ENCODE data around the gene CNGA2. TPM values are rescaled to one million over a fixed set of nuclear protein-coding genes. Genes with fewer than 3 reads are reported as not detected.

Gene CNGA2
- total and polyA plus RNA-seq, 10 of the 15 experiments (the other 5 are each of a cell fraction or from before 2014, with no cell fraction given): not detected

DNA sequence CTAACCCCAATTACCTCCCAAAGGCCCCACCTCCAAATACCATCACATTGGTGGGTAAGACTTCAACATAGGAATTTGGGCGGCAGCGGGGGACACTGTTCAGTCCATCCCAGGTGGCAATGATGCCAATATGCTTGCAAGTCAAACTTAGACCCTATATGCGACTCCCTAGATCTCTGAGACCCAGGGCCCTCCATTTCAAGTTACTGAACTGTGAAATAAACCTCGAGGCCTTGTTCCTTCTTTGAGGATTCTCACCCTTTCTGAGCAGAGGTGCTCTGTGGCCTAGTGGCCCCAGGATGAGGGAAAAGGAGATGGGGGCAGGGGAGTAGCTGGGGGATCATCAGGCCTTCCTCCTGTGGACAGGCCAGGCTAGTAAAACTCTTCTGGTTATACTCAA, 44.7 kb downstream of the CNGA2 start (continued):
- TF ChIP-seq, protein P1, sequence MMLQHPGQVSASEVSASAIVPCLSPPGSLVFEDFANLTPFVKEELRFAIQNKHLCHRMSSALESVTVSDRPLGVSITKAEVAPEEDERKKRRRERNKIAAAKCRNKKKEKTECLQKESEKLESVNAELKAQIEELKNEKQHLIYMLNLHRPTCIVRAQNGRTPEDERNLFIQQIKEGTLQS (IDR thresholded peaks at IDR 0.05; ENCODE audit: borderline replicate concordance, extremely low read depth, low read depth, low read length): no peak
- TF ChIP-seq IRF4 (IDR thresholded peaks at IDR 0.05; ENCODE audit: low read depth, low read length): no peak
- no peak for TF ChIP-seq EED (IDR thresholded peaks at IDR 0.05; ENCODE audit: low read depth)
- TF ChIP-seq, protein P2, sequence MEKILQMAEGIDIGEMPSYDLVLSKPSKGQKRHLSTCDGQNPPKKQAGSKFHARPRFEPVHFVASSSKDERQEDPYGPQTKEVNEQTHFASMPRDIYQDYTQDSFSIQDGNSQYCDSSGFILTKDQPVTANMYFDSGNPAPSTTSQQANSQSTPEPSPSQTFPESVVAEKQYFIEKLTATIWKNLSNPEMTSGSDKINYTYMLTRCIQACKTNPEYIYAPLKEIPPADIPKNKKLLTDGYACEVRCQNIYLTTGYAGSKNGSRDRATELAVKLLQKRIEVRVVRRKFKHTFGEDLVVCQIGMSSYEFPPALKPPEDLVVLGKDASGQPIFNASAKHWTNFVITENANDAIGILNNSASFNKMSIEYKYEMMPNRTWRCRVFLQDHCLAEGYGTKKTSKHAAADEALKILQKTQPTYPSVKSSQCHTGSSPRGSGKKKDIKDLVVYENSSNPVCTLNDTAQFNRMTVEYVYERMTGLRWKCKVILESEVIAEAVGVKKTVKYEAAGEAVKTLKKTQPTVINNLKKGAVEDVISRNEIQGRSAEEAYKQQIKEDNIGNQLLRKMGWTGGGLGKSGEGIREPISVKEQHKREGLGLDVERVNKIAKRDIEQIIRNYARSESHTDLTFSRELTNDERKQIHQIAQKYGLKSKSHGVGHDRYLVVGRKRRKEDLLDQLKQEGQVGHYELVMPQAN (conservative IDR thresholded peaks at IDR 0.05): no peak
- TF ChIP-seq GABPA (IDR thresholded peaks at IDR 0.05; ENCODE audit: low read depth): no peak
- no peak for TF ChIP-seq TARDBP (IDR thresholded peaks at IDR 0.05; ENCODE audit: borderline replicate concordance)

DNA sequence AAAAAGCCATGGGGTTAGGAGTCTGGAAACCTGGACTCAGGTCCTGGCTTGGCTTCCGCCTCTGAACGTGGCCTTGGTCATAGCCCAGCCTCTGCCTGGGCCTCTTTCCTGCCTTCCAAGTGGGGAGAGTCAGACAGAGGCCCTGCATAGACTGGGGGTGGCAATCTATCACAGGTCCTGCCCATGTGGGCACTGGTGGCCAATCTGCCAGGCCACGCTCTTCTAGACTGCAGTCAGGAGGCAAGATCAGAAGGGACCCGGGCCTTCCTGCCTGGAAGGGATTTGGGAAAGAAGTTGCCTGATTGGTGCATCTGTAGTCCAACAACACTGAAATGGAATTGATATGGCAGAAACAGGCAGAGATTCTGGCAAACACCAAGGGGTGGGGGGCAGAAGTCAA, 46.1 kb downstream of the CNGA2 start:
- ChIA-PET CTCF (no interaction called here), POLR2A (no interaction called here), RAD21 (ENCODE audit: unreplicated experiment) (no interaction called here), SMC1A (ENCODE audit: uncharacterized antibody, unreplicated experiment) (no interaction called here)
- Histone ChIP-seq H3K9me3 (replicated peaks; ENCODE audit: control insufficient read depth, insufficient read depth, low read length) (no peaks in the 10 kb centered on the region), H3K27me3 (replicated peaks in 1 of 2; ENCODE audit: control insufficient read depth in 2 of 2, insufficient read depth in 2 of 2, low read length in 1 of 2) (no peaks in the 10 kb centered on the region; a peak in 2 of 4 replicates), H3K4me3 (no peak overlapping the region), H3K27ac (ENCODE audit: control insufficient read depth, insufficient read depth) (no peak overlapping the region), H2AFZ (ENCODE audit: control insufficient read depth, low read depth, low read length) (no peak overlapping the region), H4K20me1 (ENCODE audit: control insufficient read depth, insufficient read depth) (no peaks in the 10 kb centered on the region), H3K9ac (ENCODE audit: control insufficient read depth, insufficient read depth, low read length) (no peak overlapping the region), H3K79me2 (ENCODE audit: control insufficient read depth, insufficient read depth, low read length) (no peaks in the 10 kb centered on the region), H3K4me2 (ENCODE audit: control insufficient read depth, insufficient read depth) (no peak overlapping the region), H3K36me3 (ENCODE audit: control insufficient read depth in 2 of 2, insufficient read depth in 2 of 2, low read length in 1 of 2) (no peaks in the 10 kb centered on the region), H3K4me1 (ENCODE audit: control insufficient read depth, insufficient read depth, low read length) (no peaks in the 10 kb centered on the region)
- DNase-seq (ENCODE audit: low read depth, low spot score) (no peak), FAIRE-seq (no peak), ATAC-seq (no peak)
- intact Hi-C loops (cut with micrococcal nuclease; ENCODE audit: unreplicated experiment) (no loop called here), in situ Hi-C loops (cut with MboI) (no loop called here)
- 49% methylated on average over 4 of the region's 4 CpGs for WGBS (ENCODE audit: insufficient coverage, insufficient replicate concordance, low lambda C conversion rate, missing lambda C conversion rate)
- no TSS peak for BruUV-seq (replicated peaks)
- TF ChIP-seq RB1 (IDR thresholded peaks at IDR 0.05; ENCODE audit: borderline replicate concordance) (no peak), TAF1 (IDR thresholded peaks at IDR 0.05; ENCODE audit: borderline replicate concordance, low read depth, low read length) (no peak), BCL11A (IDR thresholded peaks at IDR 0.05; ENCODE audit: low read depth, low read length) (no peak), EP300 (IDR thresholded peaks at IDR 0.05; ENCODE audit: borderline replicate concordance in 1 of 2, control insufficient read depth in 1 of 2, low read depth in 2 of 2, low read length in 2 of 2) (no peak), DPF2 (IDR thresholded peaks at IDR 0.05) (no peak), ZNF384 (IDR thresholded peaks at IDR 0.05; ENCODE audit: borderline replicate concordance, low read depth, low read length) (no peak), ASH2L (IDR thresholded peaks at IDR 0.05; ENCODE audit: borderline replicate concordance, low read depth) (no peak), CBX5 (IDR thresholded peaks at IDR 0.05; ENCODE audit: low read depth) (no peak), GABPA (IDR thresholded peaks at IDR 0.05; ENCODE audit: low read depth) (no peak), SMC3 (IDR thresholded peaks at IDR 0.05; ENCODE audit: borderline replicate concordance, low read length) (no peak)
- TF ChIP-seq, protein P3, sequence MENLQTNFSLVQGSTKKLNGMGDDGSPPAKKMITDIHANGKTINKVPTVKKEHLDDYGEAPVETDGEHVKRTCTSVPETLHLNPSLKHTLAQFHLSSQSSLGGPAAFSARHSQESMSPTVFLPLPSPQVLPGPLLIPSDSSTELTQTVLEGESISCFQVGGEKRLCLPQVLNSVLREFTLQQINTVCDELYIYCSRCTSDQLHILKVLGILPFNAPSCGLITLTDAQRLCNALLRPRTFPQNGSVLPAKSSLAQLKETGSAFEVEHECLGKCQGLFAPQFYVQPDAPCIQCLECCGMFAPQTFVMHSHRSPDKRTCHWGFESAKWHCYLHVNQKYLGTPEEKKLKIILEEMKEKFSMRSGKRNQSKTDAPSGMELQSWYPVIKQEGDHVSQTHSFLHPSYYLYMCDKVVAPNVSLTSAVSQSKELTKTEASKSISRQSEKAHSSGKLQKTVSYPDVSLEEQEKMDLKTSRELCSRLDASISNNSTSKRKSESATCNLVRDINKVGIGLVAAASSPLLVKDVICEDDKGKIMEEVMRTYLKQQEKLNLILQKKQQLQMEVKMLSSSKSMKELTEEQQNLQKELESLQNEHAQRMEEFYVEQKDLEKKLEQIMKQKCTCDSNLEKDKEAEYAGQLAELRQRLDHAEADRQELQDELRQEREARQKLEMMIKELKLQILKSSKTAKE (IDR thresholded peaks at IDR 0.05; ENCODE audit: low read depth, poor library complexity, severe bottlenecking): no peak
- TF ChIP-seq, protein P4, sequence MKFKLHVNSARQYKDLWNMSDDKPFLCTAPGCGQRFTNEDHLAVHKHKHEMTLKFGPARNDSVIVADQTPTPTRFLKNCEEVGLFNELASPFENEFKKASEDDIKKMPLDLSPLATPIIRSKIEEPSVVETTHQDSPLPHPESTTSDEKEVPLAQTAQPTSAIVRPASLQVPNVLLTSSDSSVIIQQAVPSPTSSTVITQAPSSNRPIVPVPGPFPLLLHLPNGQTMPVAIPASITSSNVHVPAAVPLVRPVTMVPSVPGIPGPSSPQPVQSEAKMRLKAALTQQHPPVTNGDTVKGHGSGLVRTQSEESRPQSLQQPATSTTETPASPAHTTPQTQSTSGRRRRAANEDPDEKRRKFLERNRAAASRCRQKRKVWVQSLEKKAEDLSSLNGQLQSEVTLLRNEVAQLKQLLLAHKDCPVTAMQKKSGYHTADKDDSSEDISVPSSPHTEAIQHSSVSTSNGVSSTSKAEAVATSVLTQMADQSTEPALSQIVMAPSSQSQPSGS (IDR thresholded peaks at IDR 0.05; ENCODE audit: low read length): no peak

All from GM12878 (cell line).